Osteoblast (primary cell): ENCODE results near the gene ELMO2. TPM values are rescaled to one million over a fixed set of nuclear protein-coding genes. Genes with fewer than 3 reads are reported as not detected.
"Not testable (repeated sequence)": the region's sequence is repeated elsewhere in the genome, so short reads cannot be mapped to it uniquely, and the experiment has no call there.

Experiments
- DNase-seq: peaks from one replicate; pipeline ENCODE4 v3.0.0; 2011; ENCODE audit warnings: low spot score, mixed read lengths; ENCODE audit not compliant: insufficient read length; ENCODE audit errors: missing footprints
- H2AFZ ChIP-seq: 2 replicates; pipeline ENCODE4 v1.6.0; 2011; ENCODE audit warnings: mild to moderate bottlenecking, low read length
- H3K27ac ChIP-seq: 2 replicates; pipeline ENCODE4 v1.5.1; 2011; ENCODE audit warnings: mild to moderate bottlenecking, low read depth, low read length, moderate library complexity
- H3K27me3 ChIP-seq: 2 replicates; pipeline ENCODE4 v1.6.0; 2012; ENCODE audit warnings: mild to moderate bottlenecking, control low read depth, inconsistent platforms, low read length, moderate library complexity; ENCODE audit not compliant: insufficient read depth
- H3K36me3 ChIP-seq: 2 replicates; pipeline ENCODE4 v1.5.1; 2011; ENCODE audit warnings: mild to moderate bottlenecking, low read length, control low read depth, moderate library complexity; ENCODE audit not compliant: insufficient read depth
- H3K4me1 ChIP-seq: 2 replicates; pipeline ENCODE4 v1.5.1; 2011; ENCODE audit warnings: mild to moderate bottlenecking, low read length, control low read depth, moderate library complexity; ENCODE audit not compliant: insufficient read depth
- H3K4me2 ChIP-seq: 2 replicates; pipeline ENCODE4 v1.6.0; 2011; ENCODE audit warnings: mild to moderate bottlenecking, low read length; ENCODE audit not compliant: insufficient read depth
- H3K4me3 ChIP-seq: fragments of 200-600 bp; sonication (generic); 3 replicates; pipeline ENCODE4 v1.5.1; 2012; ENCODE audit warnings: mild to moderate bottlenecking, low read length, inconsistent platforms; ENCODE audit not compliant: insufficient read depth
- H3K79me2 ChIP-seq: 2 replicates; pipeline ENCODE4 v1.6.0; 2012; ENCODE audit warnings: mild to moderate bottlenecking, low read length, control low read depth, inconsistent platforms; ENCODE audit not compliant: insufficient read depth
- H3K9me3 ChIP-seq: 2 replicates; pipeline ENCODE4 v1.5.1; 2011; ENCODE audit warnings: low read depth, low read length, control low read depth
- H4K20me1 ChIP-seq: 2 replicates; pipeline ENCODE4 v1.6.0; 2012; ENCODE audit warnings: mild to moderate bottlenecking, low read length, control low read depth; ENCODE audit not compliant: insufficient read depth
- total RNA-seq: library from RNA; depleted of rRNA; stranded (reverse); fragments of >200 nt; gene quantifications from 2 replicates; pipeline ENCODE4 v1.2.3, GENCODE V29; 2012
- TF ChIP-seq, protein P1 (sequence below): IDR thresholded peaks from 2 replicates; pipeline ENCODE4 v1.5.1; 2011; ENCODE audit warnings: mild to moderate bottlenecking, low read depth, low read length, moderate library complexity; ENCODE audit errors: extremely low read depth

The ELMO2 gene
- total RNA-seq, 1 donor, result 46.7 TPM

- H3K4me1 ChIP-seq, result no peaks in the 10 kb centered on the region
- H3K27ac ChIP-seq, result no peak overlapping the region
- no peaks in the 10 kb centered on the region for H3K9me3 ChIP-seq
- H3K36me3 ChIP-seq, result peaks cover 67% of the 10 kb centered on the region
- no peak for DNase-seq
- H3K4me3 ChIP-seq, result no peak overlapping the region
- H3K27me3 ChIP-seq, result no peaks in the 10 kb centered on the region
- H3K79me2 ChIP-seq, result no peaks in the 10 kb centered on the region
- TF ChIP-seq, protein P1, sequence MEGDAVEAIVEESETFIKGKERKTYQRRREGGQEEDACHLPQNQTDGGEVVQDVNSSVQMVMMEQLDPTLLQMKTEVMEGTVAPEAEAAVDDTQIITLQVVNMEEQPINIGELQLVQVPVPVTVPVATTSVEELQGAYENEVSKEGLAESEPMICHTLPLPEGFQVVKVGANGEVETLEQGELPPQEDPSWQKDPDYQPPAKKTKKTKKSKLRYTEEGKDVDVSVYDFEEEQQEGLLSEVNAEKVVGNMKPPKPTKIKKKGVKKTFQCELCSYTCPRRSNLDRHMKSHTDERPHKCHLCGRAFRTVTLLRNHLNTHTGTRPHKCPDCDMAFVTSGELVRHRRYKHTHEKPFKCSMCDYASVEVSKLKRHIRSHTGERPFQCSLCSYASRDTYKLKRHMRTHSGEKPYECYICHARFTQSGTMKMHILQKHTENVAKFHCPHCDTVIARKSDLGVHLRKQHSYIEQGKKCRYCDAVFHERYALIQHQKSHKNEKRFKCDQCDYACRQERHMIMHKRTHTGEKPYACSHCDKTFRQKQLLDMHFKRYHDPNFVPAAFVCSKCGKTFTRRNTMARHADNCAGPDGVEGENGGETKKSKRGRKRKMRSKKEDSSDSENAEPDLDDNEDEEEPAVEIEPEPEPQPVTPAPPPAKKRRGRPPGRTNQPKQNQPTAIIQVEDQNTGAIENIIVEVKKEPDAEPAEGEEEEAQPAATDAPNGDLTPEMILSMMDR, result no peak
- no peak overlapping the region for H3K4me2 ChIP-seq
- H2AFZ ChIP-seq, result no peak overlapping the region
- no peaks in the 10 kb centered on the region for H4K20me1 ChIP-seq
Measured at GRCh38 chr20:46388937-46389336, 17.5 kb downstream of the ELMO2 start.

DNA sequence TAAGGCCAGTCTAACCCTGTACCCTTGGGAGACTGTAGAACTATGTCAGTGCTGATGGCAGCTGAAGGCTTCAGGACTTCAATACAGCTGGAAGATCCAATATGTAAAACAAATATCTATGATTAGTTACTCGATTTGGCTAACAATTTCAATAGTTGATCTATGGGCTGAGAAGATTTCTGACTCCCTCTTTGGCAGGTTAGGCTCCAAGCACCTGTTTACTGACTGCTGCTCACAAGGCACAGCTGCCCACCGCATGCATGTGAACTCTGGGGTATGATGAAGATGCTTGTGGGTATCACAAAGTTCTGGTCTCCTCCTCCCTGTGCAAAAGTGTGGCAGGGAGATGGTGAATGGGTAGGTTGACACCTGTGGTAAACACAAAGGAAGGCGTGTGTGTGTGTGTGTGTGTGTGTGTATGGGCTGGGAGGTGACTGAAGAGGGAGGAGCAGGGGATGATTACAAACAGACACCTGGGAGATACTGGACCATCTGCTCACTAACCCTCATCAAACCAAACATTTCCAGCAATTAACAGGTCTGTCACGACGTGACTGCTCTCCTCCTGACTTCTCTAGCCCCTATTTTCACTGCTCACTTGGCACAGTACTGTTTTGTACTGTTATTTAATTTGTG, 18.1 kb downstream of the ELMO2 start:
- Histone ChIP-seq H3K79me2 (no peaks in the 10 kb centered on the region), H3K27ac (no peak overlapping the region), H3K27me3 (no peaks in the 10 kb centered on the region), H2AFZ (no peak overlapping the region), H3K4me1 (no peaks in the 10 kb centered on the region), H3K36me3 (peaks cover 68% of the 10 kb centered on the region), H3K4me2 (no peak overlapping the region), H3K4me3 (no peak overlapping the region), H3K9me3 (no peaks in the 10 kb centered on the region), H4K20me1 (no peaks in the 10 kb centered on the region)
- TF ChIP-seq, protein P1, result no peak
- no peak for DNase-seq

DNA sequence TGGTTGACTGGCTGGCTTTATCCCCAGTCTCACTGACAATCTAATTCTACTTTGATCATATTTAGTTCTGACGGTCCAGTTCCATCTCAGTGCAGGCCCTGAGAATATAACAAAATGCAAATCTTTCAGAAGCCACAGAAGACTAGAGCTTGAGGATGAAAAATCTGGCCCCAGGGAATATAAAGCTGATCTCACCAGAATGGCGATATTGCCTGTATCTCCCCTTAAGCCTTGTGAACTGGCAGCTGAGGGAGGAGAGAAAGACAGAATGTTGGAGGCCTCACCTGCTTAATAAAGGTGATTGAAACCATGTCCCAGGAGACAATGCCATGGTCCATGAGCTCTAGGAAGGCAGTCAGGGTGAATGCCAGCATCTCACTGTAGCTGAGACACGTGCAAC, 19.4 kb downstream of the ELMO2 start:
- peaks cover 68% of the 10 kb centered on the region for H3K36me3 ChIP-seq
- H3K4me3 ChIP-seq, DNase-seq, H3K79me2 ChIP-seq, H3K4me2 ChIP-seq, H4K20me1 ChIP-seq, H2AFZ ChIP-seq, H3K9me3 ChIP-seq, H3K27ac ChIP-seq, H3K27me3 ChIP-seq, H3K4me1 ChIP-seq: not testable (repeated sequence)

DNA sequence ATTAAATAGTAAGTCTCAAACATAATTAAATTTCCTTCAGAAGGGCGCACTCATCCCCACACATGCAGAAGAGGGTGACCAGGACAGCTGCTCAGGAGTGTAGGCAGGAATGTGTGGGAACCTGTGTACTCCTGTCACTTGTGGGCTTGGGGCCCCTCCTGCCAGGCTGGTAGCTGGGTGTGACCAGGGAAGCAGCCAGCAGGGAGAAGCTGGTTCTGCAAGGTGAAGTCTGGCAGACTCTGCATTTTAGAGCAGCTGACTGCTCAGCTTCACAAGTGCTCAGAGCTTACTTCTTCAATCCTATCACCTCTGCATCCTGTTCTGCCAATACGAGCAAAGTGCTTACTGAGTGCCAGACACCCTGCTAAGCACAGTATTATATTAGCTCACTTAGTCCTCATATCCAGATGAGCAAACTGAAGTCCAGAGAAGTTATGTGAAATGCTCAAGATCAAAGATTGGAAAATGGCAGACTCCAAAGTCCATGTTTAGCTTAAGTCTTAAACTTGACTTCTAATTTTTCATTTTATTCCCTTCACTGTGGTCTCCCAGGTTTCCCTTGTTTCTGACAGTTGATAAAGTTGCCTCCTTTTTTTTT, 27.9 kb downstream of the ELMO2 start:
- H3K27ac ChIP-seq, result no peak overlapping the region
- TF ChIP-seq, protein P1, result no peak
- peaks cover 61% of the 10 kb centered on the region for H3K36me3 ChIP-seq
- H3K27me3 ChIP-seq, result no peaks in the 10 kb centered on the region
- no peak overlapping the region for H2AFZ ChIP-seq
- no peak overlapping the region for H3K4me2 ChIP-seq
- H3K4me1 ChIP-seq, result peaks cover 6% of the 10 kb centered on the region
- no peaks in the 10 kb centered on the region for H4K20me1 ChIP-seq
- no peaks in the 10 kb centered on the region for H3K9me3 ChIP-seq
- DNase-seq, result no peak
- no peak overlapping the region for H3K4me3 ChIP-seq
- H3K79me2 ChIP-seq, result no peaks in the 10 kb centered on the region
